H1 (cell line): ENCODE results near the gene TBC1D22A. TPM values are rescaled to one million over a fixed set of nuclear protein-coding genes. Genes with fewer than 3 reads are reported as not detected.

Experiments used
- polyA plus RNA-seq, 7 experiments: library from polyadenylated mRNA; depleted of rRNA in 3 of 7; stranded (reverse) in 5 of 7; unstranded in 2 of 7; fragments of >200 nt in 5 of 7; fragments of 200-250 nt in 2 of 7; gene quantifications; 1 replicate in 5 of 7; 2 replicates in 1 of 7; 4 replicates in 1 of 7; pipeline versions ENCODE4 v1.2.1 to v1.2.3, GENCODE V29; 2011 to 2013; ENCODE audit warnings: missing spikeins in 2 of 7, mixed read lengths in 2 of 7
- total RNA-seq: library from RNA; stranded (reverse); fragmentation: NEBNext Ultra II Directional; extraction: Animal tissue kit (Norgen Biotek cat#: 25700); gene quantifications from 2 replicates; pipeline ENCODE4 v1.2.1, GENCODE V29; 2021
- TF ChIP-seq, protein P1 (sequence below): fragments of 300-600 bp; sonication (generic); IDR thresholded peaks from 2 replicates; pipeline ENCODE4 v1.7.1; 2012; ENCODE audit warnings: low read length, moderate library complexity, mild to moderate bottlenecking, inconsistent platforms; ENCODE audit not compliant: insufficient replicate concordance

TBC1D22A gene
- total and polyA plus RNA-seq, 2 of the 8 experiments (the other 6 are each of a cell fraction or from before 2014, with no cell fraction given): 11.9 to 18.4 TPM

- TF ChIP-seq, protein P1, sequence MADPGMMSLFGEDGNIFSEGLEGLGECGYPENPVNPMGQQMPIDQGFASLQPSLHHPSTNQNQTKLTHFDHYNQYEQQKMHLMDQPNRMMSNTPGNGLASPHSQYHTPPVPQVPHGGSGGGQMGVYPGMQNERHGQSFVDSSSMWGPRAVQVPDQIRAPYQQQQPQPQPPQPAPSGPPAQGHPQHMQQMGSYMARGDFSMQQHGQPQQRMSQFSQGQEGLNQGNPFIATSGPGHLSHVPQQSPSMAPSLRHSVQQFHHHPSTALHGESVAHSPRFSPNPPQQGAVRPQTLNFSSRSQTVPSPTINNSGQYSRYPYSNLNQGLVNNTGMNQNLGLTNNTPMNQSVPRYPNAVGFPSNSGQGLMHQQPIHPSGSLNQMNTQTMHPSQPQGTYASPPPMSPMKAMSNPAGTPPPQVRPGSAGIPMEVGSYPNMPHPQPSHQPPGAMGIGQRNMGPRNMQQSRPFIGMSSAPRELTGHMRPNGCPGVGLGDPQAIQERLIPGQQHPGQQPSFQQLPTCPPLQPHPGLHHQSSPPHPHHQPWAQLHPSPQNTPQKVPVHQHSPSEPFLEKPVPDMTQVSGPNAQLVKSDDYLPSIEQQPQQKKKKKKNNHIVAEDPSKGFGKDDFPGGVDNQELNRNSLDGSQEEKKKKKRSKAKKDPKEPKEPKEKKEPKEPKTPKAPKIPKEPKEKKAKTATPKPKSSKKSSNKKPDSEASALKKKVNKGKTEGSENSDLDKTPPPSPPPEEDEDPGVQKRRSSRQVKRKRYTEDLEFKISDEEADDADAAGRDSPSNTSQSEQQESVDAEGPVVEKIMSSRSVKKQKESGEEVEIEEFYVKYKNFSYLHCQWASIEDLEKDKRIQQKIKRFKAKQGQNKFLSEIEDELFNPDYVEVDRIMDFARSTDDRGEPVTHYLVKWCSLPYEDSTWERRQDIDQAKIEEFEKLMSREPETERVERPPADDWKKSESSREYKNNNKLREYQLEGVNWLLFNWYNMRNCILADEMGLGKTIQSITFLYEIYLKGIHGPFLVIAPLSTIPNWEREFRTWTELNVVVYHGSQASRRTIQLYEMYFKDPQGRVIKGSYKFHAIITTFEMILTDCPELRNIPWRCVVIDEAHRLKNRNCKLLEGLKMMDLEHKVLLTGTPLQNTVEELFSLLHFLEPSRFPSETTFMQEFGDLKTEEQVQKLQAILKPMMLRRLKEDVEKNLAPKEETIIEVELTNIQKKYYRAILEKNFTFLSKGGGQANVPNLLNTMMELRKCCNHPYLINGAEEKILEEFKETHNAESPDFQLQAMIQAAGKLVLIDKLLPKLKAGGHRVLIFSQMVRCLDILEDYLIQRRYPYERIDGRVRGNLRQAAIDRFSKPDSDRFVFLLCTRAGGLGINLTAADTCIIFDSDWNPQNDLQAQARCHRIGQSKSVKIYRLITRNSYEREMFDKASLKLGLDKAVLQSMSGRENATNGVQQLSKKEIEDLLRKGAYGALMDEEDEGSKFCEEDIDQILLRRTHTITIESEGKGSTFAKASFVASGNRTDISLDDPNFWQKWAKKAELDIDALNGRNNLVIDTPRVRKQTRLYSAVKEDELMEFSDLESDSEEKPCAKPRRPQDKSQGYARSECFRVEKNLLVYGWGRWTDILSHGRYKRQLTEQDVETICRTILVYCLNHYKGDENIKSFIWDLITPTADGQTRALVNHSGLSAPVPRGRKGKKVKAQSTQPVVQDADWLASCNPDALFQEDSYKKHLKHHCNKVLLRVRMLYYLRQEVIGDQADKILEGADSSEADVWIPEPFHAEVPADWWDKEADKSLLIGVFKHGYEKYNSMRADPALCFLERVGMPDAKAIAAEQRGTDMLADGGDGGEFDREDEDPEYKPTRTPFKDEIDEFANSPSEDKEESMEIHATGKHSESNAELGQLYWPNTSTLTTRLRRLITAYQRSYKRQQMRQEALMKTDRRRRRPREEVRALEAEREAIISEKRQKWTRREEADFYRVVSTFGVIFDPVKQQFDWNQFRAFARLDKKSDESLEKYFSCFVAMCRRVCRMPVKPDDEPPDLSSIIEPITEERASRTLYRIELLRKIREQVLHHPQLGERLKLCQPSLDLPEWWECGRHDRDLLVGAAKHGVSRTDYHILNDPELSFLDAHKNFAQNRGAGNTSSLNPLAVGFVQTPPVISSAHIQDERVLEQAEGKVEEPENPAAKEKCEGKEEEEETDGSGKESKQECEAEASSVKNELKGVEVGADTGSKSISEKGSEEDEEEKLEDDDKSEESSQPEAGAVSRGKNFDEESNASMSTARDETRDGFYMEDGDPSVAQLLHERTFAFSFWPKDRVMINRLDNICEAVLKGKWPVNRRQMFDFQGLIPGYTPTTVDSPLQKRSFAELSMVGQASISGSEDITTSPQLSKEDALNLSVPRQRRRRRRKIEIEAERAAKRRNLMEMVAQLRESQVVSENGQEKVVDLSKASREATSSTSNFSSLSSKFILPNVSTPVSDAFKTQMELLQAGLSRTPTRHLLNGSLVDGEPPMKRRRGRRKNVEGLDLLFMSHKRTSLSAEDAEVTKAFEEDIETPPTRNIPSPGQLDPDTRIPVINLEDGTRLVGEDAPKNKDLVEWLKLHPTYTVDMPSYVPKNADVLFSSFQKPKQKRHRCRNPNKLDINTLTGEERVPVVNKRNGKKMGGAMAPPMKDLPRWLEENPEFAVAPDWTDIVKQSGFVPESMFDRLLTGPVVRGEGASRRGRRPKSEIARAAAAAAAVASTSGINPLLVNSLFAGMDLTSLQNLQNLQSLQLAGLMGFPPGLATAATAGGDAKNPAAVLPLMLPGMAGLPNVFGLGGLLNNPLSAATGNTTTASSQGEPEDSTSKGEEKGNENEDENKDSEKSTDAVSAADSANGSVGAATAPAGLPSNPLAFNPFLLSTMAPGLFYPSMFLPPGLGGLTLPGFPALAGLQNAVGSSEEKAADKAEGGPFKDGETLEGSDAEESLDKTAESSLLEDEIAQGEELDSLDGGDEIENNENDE: no peak
Measured at GRCh38 chr22:47155131-47155885, 392.9 kb downstream of the TBC1D22A start (continued).
